Tongue (tissue), 2 donors: ENCODE measurements around the gene TMEM131. TPM values are rescaled to one million over a fixed set of nuclear protein-coding genes. Genes with fewer than 3 reads are reported as not detected.

Experiments
- DNase-seq: peaks from one replicate; pipeline ENCODE4 v3.0.0-alpha.2; 2015
- total RNA-seq: library from RNA; depleted of rRNA; stranded (reverse); fragments of >200 nt; gene quantifications from one replicate; pipeline ENCODE4 v1.2.3, GENCODE V29; 2014

Gene TMEM131
- total RNA-seq, 1 donor from 2014 or later: 60.6 TPM

DNA sequence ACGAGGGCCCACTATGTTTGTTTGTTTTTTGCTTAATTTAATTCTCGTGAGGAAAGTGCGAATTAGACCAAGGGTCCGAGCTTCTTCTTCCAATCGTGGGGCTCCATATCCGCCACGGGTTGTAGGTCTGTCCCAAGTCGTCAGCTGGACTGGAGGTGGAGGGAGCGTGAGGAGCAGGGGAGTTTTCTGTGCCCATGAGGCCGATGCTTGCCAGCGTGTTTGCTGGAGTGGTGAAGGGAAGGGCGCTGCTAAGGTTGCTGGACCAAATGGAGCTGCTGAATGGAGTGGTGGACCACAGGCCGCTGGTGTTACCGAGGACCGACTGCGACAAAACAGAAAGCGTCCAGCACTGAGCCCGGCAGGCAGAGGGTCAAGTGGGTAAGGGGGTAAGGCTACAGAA is 238.7 kb downstream of the TMEM131 start:
- DNase-seq: no peak

DNA sequence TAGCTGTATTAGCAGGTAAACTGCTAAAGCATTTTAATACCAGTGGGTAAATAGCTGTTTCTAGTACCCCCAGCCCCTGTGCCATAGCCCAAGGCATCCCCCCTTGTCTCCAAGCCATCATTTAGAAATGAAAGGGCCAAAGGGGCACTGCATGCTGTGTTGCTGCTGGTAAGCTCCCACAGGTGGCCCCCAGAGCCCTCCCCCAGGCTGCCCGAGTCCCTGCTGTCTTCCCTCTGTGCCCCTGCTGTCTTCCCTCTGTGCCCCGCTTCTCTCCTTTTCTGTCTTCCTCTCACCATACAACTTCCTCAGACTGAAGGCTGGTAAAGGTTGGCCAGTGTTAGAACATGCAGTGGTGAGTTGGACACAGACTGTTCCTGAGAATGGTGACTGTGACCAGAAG is 240.3 kb downstream of the TMEM131 start:
- no peak for DNase-seq

DNA sequence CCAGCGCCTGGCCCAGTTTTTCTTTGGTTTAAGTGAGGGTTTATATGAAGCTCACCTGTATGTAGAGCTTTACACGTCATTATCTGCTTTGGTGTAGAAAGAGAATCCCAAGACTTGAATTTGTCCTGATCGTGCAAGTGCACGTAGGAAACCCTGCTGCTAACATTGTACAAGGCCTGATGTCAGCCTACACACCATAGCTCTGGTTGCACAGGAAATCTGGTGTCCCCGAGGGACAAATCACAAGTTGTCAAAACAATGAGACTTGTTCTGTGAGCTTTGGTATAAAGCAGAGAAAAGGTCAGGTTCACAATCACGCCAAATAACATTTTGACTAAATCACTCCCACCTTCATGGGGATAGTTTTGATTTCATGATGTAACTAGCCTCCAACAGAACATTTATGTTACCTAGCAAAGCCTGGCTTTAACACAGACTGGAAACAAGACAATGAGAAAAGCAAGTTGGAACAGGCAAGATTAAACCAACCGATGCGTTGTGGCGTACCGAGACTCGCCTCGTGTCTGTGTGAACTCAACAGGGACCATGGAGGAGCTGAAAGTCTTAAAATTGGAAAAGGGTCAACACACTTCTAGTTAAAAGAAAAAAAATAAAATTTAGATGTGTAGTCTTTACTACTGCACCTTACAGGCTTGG is 240.9 kb downstream of the TMEM131 start:
- DNase-seq: peak; percentile 55

DNA sequence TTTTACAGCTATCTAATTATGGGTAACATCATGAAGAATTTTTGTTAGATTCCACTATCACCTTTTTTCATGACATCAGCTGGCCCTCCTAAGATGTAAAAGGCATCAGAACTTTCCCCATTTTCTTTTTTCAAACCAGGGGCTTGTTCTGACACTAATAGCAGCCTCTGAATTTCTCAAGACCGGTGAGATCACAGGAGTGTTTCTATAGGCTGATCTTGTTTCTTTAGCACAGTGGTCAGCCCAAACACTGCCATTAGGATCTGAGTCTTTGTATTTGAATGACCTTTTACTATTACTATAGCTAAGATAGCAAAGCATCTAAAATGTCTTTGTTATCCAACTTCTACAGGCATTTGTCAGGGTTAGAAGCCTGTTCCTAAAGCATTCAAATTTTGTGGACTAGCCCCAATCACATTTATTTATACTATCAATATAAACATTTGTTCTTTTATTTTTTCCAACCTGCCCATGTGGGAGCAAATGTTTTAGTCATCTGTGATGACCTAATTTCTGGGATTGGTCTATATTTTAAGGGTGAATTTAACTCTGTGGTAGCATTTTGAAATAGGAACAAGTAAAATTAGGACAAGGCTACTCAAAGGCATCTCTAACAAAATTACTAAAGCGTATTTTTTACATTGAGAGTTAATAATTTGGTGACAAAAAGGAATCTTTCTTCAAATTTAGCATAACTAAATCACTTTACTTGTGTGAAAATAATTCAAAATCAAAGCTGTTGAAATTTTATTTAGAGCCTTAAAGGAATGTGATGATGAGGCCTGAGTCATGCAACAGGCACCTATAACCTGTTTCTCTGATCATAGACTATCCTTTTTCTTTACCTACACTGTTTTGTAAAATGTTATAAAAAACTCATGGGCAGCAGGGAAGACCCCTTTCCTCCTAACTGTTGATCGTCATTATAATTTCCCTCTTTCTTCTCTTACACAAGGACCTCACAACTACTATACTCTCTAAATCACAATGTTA is 243.1 kb downstream of the TMEM131 start:
- no peak for DNase-seq

DNA sequence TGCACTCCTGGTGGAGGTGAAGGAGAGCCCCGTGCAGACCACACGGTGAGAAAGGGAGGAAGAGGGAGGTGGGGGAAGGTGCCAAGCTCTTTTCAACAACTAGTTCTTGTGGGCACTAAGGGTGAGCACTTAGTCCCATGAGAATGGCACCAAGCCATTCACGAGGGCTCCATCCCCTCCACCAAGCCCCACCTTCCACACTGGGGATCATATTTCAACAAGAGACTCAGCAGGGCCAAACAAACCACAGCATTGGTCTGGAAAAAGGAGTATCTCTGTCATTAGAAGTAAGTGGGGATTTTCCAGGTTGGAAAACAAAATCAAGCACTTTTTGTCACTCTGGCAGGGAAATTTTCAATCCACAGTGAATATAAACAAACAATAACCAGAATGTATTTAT is 244.0 kb downstream of the TMEM131 start:
- DNase-seq: no peak

DNA sequence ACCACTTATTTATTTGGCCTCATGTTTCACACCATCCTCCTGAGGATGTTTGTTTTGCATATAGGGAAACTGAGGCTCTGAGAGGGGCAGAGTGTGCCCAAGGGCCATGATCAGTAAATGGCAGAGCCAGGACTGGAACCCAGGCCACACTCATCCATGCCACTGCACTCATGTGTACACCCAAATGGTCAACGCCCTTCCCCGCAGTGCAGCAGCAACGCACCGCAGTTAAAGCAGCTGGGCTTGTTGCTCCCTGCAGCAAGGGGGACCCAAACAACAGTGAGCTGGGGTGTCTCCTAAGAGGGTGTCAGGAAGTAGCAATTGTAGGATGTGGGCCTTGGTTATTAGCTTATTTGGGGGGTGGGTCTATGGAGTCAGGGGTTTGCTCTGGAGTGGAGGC is 245.7 kb downstream of the TMEM131 start:
- no peak for DNase-seq

DNA sequence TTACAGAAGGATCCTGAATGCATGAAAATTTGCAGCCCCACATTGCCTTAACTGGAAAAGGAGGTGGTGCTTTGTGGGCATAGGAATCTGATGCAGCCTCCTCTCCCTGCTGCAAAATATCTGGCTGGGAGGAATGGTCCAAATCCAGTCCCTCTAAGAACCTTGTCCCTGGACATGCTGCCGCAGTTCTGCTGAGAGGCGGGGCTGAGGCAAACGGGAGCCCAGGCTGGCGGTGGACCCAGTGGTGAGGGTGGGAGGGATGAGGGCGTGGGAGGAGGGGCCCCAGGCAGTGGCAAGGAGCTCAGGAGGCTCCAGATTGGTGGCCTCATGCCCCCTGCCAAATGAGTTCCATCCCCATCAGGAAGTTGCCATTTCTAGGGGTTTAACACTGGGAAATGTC is 246.2 kb downstream of the TMEM131 start:
- peak; percentile 58 for DNase-seq

DNA sequence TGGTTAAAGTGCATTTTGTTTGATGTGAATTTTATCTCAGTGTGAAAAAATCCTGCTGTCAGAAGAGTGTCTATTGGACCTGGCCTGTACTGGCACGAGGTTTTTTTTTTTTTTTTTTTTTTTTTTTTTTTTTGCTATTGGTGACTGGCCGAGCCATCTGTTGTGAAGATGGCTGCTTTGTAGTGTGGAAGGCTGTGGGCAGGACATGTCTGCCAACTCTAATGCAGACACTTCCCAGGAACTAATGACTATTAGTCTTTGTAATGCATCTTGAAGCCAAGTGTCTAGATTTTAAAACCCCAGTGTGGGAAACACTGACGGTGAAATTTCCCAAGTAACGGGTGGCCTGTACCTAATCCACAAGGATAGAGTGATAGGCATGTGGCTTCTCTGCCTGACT is 248.0 kb downstream of the TMEM131 start:
- peak; percentile 86 for DNase-seq

DNA sequence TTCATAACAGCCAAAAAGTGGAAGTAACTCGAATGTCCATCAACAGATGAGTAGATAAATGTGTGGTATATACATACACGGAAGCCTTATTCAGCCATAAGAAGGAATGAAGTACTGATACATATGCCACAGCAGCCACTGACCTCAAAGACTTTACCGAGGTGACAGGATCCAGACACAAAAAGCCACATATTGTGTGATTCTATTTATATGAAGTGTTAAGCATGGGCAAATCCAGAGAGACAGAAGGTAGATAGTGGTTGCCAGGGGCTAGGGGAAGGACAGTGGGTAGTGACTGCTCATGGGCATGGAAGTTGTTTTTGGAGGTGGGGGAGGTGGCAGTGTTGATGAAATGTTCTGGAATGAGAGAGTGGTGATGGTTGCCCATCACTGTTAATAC is 248.5 kb downstream of the TMEM131 start:
- DNase-seq: peak; percentile 33

DNA sequence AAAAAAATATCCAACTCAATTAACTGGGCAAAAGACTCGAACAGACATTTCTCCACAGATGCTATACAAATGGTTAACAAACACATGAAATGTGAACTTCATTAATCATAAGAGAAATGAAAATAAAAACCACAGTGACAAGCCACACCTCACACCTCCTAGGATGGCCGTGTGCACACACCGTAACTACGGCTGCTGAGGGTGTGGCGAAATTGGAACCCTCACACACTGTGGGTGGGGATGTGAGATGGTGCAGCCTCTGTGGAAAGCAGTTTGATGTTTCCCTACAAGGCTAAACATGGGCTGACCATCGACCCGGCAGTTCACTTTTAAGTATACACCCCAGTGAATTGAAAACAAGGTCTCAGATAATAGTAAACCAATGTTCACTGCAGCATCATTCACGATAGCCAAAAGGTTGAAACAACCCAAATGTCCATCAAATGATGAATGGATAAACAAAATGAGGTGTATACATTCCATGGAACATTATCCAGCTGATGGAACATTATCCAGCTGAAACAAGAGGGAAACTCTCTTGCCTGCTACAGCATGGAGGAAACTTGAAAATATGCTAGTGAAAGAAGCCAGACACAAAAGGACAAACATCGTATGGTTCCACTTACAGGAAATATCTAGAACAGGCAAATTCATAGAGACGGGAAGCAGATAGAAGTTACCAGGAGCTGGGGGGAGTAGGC is 250.1 kb downstream of the TMEM131 start:
- DNase-seq: peak; percentile 49

DNA sequence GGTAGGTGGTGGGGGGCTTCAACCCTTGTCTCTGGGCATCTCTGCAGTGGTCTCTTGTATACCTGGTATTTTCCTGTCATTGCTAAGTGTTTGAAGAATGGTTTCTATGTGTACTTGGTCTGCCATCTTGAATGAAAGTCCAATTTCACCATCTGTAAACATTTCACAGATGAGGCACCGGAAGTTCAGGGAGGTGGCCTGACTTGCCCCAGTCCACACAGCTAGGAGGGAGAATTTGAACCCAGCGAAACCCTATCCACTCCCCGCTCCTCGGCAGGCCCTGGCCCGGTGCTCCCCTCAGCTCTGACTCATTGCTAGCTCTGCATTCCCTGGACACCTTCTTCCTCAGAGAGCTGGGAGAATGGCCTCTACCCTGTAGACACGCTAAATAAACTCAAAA is 251.8 kb downstream of the TMEM131 start:
- DNase-seq: no peak

DNA sequence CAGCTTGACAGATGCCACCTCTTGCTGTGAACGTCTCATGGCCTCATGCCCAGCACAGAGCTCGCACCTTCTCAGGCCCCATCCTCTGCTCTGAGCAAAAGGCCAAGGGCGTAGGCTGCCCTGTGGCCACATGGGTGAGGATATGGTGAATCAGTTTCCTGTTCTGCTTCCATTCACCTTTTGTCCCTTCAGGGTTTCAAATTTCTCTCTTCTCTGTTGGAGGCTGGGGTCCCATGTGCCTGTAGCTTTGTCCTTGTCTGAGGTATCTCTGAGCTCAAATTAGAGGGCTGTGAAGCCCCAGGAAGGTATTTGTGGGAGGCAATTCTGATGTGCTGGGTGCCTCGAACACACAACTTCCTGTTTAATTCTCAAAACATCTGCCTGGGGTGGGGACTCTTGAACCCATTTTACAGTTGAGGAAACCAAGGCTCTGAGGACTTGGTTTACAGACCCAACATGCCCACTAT is 253.3 kb downstream of the TMEM131 start:
- no peak for DNase-seq

DNA sequence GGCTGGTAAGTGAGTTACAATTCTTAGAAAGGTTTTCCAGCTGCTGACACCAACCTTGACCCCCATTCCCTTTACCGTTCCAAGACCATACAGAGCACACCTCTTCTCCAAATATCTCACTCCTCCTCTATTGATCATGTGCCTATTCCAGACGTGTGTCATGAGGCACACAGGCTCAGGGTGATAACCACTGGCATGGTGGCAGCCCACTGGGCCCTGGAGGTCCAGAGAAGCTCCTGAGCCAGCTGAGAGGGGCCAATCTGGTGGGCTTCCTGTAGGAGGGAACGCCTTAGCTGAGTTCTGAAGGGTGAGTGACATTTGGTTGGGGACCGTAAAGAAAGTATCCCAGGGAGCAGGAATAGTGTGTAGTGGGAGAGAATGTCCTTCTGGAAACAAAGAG is 254.1 kb downstream of the TMEM131 start:
- DNase-seq: no peak

DNA sequence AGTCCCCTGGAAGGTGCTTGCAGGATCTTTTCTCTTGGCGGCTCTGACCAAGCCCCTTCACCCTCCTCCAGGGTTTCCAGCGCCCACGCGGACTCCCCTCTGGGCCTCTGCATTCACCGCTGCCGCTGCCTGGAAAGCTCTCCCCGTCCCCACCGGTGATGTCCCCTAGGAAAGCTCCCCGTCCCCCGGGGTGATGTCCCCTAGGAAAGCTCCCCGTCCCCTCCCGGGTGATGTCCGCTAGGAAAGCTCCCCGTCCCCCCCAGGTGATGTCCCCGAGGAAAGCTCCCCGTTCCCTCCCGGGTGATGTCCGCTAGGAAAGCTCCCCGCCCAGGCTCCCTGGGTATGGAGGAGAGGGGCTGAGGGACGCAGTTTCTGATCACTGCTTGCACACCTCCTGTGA is 254.5 kb downstream of the TMEM131 start:
- DNase-seq: no peak

DNA sequence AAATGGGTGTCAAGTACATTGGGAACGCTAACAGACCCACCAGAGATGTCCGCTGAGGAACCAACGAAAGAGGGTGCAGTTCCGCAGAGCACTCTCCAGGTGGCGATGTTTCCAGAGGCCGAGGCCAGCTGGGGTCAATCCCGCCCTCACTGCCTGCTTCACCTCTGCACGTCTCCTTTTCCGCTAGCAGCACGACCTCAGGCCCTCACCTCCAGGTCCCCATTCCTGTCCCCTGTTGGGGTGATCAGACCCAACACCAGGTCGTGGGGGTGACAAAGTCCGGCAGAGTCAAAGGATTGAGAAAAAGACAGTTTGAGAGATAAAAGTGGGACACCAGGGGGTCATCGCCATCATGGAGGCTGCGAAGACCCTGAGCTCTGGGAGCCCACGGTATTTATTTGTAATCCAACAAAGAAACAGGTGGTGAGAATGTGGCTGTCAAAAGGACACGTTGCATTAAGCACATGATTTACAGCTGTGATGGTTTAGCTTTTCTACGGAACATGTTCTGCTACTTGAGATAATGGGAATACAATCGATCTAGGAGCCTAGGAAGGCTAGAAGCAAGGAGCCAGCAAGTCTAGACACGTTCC is 255.1 kb downstream of the TMEM131 start:
- DNase-seq: peak; percentile 60

DNA sequence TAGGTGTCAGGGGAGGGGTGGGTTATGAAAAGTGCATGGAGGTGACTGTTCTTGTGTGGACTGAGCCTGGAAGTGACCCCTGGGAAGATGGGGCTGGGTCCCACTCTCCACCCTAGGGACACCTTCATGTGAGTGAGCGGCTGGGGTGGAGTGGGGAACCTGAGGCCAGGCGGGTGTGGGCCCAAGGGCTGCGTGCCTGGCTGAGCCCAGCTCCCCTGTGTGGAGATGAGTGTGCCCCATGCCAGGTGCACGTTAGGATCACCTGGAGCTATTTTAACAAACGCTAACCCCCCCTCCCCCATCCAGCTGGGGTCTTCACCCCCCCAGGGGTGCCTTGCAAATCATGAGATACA is 255.9 kb downstream of the TMEM131 start:
- no peak for DNase-seq

DNA sequence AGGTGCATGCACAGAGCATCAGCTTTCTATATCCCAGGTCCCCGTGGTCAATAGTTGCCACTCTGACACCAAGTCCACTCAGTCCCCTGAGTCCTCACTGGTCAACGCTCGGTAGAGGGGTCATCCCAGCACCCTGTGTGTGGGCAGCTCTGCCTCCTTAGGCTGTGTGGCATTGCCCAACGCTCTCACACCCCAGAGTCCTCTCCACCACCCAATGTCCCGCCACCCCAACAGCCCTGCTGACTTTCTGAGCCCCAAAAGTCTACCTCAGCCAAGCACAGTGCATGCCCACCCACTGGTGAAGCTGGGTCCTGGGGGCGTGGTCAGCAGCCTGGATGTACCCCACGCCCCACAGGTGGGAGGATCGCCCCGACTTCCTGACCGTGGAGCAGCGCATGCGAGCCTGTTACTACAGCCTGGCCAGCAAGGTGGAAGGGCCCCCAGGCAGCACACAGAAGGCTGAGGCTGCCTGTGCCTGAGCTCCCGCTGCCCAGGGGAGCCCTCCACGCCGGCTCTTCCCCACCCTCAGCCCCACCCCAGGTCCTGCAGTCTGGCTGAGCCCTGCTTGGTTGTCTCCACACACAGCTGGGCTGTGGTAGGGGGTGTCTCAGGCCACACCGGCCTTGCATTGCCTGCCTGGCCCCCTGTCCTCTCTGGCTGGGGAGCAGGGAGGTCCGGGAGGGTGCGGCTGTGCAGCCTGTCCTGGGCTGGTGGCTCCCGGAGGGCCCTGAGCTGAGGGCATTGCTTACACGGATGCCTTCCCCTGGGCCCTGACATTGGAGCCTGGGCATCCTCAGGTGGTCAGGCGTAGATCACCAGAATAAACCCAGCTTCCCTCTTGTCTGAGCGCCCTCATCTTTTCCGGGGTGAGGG is 256.5 kb downstream of the TMEM131 start:
- DNase-seq: no peak

DNA sequence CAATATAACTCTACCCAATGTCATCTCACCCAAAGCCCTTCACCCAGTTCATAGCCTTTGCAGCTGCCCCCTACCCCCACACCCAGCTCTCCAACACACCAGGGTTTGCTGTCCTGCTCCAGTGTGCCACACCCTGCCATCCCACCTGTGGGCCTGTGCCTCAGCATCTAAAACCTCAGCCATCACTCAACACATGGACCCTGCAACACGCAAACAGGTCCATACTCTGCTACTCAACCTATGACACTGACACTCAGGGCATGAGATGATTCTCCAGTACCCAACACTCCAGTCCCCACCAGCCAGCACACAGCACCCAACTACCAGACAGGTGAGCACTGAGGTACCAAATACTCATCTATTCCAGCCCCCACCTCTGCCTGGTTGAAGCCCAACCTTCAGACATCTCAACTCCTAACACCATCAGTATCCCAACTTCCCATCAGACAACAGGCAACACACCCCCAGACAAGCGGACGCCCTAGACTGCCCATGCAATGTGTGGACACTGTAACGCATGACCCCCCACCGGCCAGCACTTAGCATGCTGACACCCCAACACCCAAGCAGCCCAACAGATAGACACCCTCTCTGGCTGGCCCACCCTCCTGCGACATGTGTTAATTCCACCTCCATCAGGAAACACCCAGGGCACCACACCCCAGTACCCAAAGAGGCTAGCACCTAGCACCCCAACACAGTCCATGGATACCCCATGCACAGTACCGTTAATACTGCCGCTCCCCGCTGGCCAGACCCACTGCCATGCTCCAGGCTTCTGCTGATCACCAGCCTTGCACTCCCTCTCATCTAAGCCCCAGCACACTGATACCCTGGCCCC is 257.3 kb downstream of the TMEM131 start:
- DNase-seq: no peak

DNA sequence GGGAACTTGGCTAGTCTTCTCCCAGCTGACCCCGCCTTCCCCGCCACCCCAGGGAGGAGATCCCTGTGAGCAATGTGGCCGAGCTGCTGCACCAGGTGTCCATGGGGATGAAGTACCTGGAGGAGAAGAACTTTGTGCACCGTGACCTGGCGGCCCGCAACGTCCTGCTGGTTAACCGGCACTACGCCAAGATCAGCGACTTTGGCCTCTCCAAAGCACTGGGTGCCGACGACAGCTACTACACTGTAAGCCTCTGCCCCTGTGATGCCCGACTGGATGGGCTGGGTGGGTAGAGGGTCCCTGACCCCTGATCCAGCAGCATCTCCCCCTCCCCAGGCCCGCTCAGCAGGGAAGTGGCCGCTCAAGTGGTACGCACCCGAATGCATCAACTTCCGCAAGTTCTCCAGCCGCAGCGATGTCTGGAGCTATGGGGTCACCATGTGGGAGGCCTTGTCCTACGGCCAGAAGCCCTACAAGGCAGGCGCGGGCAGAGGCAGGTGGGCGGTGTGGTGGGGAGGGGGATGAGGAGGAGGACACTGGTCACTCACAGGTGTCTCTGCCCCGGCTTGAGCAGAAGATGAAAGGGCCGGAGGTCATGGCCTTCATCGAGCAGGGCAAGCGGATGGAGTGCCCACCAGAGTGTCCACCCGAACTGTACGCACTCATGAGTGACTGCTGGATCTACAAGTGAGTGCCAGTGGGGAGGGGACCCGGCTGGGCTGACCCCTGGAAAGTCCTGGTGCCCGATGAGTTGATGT is 258.1 kb downstream of the TMEM131 start:
- no peak for DNase-seq
